H1 (cell line): ENCODE data around the gene GCKR. TPM values are rescaled to one million over a fixed set of nuclear protein-coding genes. Genes with fewer than 3 reads are reported as not detected.

ENCODE experiments used
- CBX8 ChIP-seq: fragments of 300-800, 300-1000 bp; sonication (generic); IDR thresholded peaks from 2 replicates; pipeline ENCODE4 v1.7.1; 2016; ENCODE audit warnings: low read depth, low read length, borderline replicate concordance
- EZH2 ChIP-seq: fragments of 200-600 bp; sonication (generic); IDR thresholded peaks from 2 replicates; pipeline ENCODE4 v1.7.1; 2012; ENCODE audit warnings: low read depth, mild to moderate bottlenecking, moderate library complexity, low read length, inconsistent platforms; ENCODE audit not compliant: severe bottlenecking
- HDAC2 ChIP-seq, 2 experiments: fragments of 300-600 bp in 1 of 2; sonication (generic) in 1 of 2; IDR thresholded peaks; 2 replicates each; pipeline ENCODE4 v1.6.1; 2011 to 2012; ENCODE audit warnings: low read depth in 2 of 2, low read length in 2 of 2, mild to moderate bottlenecking in 2 of 2, moderate library complexity in 2 of 2, borderline replicate concordance in 1 of 2, inconsistent platforms in 1 of 2
- RNF2 ChIP-seq: fragments of 200-900, 300-1000 bp; sonication (generic); IDR thresholded peaks from 2 replicates; pipeline ENCODE4 v1.7.1; 2016; ENCODE audit warnings: borderline replicate concordance, low read depth, mild to moderate bottlenecking, antibody characterized with exemption, low read length; ENCODE audit not compliant: poor library complexity, severe bottlenecking; ENCODE audit errors: missing control alignments
- SIN3A ChIP-seq, 2 experiments: IDR thresholded peaks in 1 of 2; conservative IDR thresholded peaks in 1 of 2; 2 replicates each; pipeline ENCODE4 v1.6.1; 2011 to 2012; ENCODE audit warnings: low read length in 2 of 2, improper control_type of control experiment in 1 of 2, low read depth in 1 of 2, mild to moderate bottlenecking in 1 of 2
- SIX5 ChIP-seq: IDR thresholded peaks from 2 replicates; pipeline ENCODE4 v1.6.1; 2011; ENCODE audit warnings: mild to moderate bottlenecking, low read depth, low read length
- SP4 ChIP-seq: IDR thresholded peaks from 2 replicates; pipeline ENCODE4 v1.6.1; 2012; ENCODE audit warnings: low read length, inconsistent platforms
- polyA plus RNA-seq, 7 experiments: library from polyadenylated mRNA; depleted of rRNA in 3 of 7; stranded (reverse) in 5 of 7; unstranded in 2 of 7; fragments of >200 nt in 5 of 7; fragments of 200-250 nt in 2 of 7; gene quantifications; 1 replicate in 5 of 7; 2 replicates in 1 of 7; 4 replicates in 1 of 7; pipeline versions ENCODE4 v1.2.1 to v1.2.3, GENCODE V29; 2011 to 2013; ENCODE audit warnings: missing spikeins in 2 of 7, mixed read lengths in 2 of 7
- total RNA-seq: library from RNA; stranded (reverse); fragmentation: NEBNext Ultra II Directional; extraction: Animal tissue kit (Norgen Biotek cat#: 25700); gene quantifications from 2 replicates; pipeline ENCODE4 v1.2.1, GENCODE V29; 2021
- TF ChIP-seq, protein P1 (sequence below): fragments of 300-600 bp; sonication (generic); IDR thresholded peaks from 2 replicates; pipeline ENCODE4 v1.7.1; 2012; ENCODE audit warnings: low read length, moderate library complexity, mild to moderate bottlenecking, inconsistent platforms; ENCODE audit not compliant: insufficient replicate concordance

The GCKR gene
- total and polyA plus RNA-seq, 2 of the 8 experiments (the other 6 are each of a cell fraction or from before 2014, with no cell fraction given): 0.30 to 1.2 TPM

DNA sequence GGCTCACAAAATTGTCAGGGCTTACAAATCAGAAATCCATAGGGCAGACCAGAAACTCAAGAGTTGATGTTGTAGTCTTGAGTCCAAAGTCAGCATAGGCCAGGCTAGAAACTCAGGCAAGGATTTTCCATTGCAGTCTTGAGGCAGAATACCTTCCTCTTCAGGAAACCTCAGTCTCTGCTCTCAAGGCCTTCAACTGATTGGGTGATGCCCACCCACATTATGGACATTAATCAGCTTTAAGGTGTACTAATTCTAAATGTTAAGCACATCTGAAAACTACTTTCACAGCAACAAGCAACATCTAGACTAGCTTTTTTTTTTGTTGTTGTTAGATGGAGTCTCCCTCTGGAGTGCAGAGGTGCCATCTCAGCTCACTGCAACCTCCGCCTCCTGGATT lies 54.9 kb downstream of the GCKR start (continued):
- TF ChIP-seq, protein P1, sequence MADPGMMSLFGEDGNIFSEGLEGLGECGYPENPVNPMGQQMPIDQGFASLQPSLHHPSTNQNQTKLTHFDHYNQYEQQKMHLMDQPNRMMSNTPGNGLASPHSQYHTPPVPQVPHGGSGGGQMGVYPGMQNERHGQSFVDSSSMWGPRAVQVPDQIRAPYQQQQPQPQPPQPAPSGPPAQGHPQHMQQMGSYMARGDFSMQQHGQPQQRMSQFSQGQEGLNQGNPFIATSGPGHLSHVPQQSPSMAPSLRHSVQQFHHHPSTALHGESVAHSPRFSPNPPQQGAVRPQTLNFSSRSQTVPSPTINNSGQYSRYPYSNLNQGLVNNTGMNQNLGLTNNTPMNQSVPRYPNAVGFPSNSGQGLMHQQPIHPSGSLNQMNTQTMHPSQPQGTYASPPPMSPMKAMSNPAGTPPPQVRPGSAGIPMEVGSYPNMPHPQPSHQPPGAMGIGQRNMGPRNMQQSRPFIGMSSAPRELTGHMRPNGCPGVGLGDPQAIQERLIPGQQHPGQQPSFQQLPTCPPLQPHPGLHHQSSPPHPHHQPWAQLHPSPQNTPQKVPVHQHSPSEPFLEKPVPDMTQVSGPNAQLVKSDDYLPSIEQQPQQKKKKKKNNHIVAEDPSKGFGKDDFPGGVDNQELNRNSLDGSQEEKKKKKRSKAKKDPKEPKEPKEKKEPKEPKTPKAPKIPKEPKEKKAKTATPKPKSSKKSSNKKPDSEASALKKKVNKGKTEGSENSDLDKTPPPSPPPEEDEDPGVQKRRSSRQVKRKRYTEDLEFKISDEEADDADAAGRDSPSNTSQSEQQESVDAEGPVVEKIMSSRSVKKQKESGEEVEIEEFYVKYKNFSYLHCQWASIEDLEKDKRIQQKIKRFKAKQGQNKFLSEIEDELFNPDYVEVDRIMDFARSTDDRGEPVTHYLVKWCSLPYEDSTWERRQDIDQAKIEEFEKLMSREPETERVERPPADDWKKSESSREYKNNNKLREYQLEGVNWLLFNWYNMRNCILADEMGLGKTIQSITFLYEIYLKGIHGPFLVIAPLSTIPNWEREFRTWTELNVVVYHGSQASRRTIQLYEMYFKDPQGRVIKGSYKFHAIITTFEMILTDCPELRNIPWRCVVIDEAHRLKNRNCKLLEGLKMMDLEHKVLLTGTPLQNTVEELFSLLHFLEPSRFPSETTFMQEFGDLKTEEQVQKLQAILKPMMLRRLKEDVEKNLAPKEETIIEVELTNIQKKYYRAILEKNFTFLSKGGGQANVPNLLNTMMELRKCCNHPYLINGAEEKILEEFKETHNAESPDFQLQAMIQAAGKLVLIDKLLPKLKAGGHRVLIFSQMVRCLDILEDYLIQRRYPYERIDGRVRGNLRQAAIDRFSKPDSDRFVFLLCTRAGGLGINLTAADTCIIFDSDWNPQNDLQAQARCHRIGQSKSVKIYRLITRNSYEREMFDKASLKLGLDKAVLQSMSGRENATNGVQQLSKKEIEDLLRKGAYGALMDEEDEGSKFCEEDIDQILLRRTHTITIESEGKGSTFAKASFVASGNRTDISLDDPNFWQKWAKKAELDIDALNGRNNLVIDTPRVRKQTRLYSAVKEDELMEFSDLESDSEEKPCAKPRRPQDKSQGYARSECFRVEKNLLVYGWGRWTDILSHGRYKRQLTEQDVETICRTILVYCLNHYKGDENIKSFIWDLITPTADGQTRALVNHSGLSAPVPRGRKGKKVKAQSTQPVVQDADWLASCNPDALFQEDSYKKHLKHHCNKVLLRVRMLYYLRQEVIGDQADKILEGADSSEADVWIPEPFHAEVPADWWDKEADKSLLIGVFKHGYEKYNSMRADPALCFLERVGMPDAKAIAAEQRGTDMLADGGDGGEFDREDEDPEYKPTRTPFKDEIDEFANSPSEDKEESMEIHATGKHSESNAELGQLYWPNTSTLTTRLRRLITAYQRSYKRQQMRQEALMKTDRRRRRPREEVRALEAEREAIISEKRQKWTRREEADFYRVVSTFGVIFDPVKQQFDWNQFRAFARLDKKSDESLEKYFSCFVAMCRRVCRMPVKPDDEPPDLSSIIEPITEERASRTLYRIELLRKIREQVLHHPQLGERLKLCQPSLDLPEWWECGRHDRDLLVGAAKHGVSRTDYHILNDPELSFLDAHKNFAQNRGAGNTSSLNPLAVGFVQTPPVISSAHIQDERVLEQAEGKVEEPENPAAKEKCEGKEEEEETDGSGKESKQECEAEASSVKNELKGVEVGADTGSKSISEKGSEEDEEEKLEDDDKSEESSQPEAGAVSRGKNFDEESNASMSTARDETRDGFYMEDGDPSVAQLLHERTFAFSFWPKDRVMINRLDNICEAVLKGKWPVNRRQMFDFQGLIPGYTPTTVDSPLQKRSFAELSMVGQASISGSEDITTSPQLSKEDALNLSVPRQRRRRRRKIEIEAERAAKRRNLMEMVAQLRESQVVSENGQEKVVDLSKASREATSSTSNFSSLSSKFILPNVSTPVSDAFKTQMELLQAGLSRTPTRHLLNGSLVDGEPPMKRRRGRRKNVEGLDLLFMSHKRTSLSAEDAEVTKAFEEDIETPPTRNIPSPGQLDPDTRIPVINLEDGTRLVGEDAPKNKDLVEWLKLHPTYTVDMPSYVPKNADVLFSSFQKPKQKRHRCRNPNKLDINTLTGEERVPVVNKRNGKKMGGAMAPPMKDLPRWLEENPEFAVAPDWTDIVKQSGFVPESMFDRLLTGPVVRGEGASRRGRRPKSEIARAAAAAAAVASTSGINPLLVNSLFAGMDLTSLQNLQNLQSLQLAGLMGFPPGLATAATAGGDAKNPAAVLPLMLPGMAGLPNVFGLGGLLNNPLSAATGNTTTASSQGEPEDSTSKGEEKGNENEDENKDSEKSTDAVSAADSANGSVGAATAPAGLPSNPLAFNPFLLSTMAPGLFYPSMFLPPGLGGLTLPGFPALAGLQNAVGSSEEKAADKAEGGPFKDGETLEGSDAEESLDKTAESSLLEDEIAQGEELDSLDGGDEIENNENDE: no peak
- no peak for TF ChIP-seq CBX8
- TF ChIP-seq SIN3A (conservative IDR thresholded peaks at IDR 0.05 in 1 of 2, IDR thresholded peaks at IDR 0.05 in 1 of 2; ENCODE audit: low read depth in 1 of 2, low read length in 2 of 2): no peak
- no peak for TF ChIP-seq HDAC2 (IDR thresholded peaks at IDR 0.05; ENCODE audit: borderline replicate concordance in 1 of 2, low read depth in 2 of 2, low read length in 2 of 2)
- no peak for TF ChIP-seq RNF2
- no peak for TF ChIP-seq EZH2
- no peak for TF ChIP-seq SP4
- TF ChIP-seq SIX5: no peak
